HepG2 (cell line): ENCODE data around the gene CORT. TPM values are rescaled to one million over a fixed set of nuclear protein-coding genes. Genes with fewer than 3 reads are reported as not detected.

ENCODE experiments used
- FOXA1 ChIP-seq, 2 experiments: fragments of 450-650 bp in 1 of 2; sonication (generic) in 1 of 2; formaldehyde crosslinking in 1 of 2; IDR thresholded peaks; 2 replicates each; pipeline versions ENCODE4 v1.4.0 to v1.6.1; 2016 to 2020; ENCODE audit warnings: missing genetic modification reagents in 1 of 2
- NR2F2 ChIP-seq: IDR thresholded peaks from 2 replicates; pipeline ENCODE4 v1.6.1; 2012; ENCODE audit warnings: low read depth, inconsistent platforms, borderline replicate concordance
- RARA ChIP-seq: IDR thresholded peaks from 2 replicates; pipeline ENCODE4 v1.6.1; 2016; ENCODE audit warnings: missing genetic modification reagents, missing compliant biosample characterization
- ZNF292 ChIP-seq: sonication (generic); formaldehyde crosslinking; IDR thresholded peaks from 2 replicates; pipeline ENCODE4 v1.8.1; 2022; ENCODE audit warnings: mild to moderate bottlenecking, low read depth, missing genetic modification reagents, borderline replicate concordance
- ZNF501 ChIP-seq: sonication (generic); formaldehyde crosslinking; IDR thresholded peaks from 2 replicates; pipeline ENCODE4 v1.5.1; 2020; ENCODE audit warnings: mild to moderate bottlenecking, moderate library complexity, missing genetic modification reagents
- ZNF607 ChIP-seq: sonication (generic); formaldehyde crosslinking; IDR thresholded peaks from 2 replicates; pipeline ENCODE4 v1.5.1; 2020; ENCODE audit warnings: missing genetic modification reagents, mild to moderate bottlenecking, borderline replicate concordance
- polyA plus RNA-seq, 8 experiments: library from polyadenylated mRNA; depleted of rRNA in 3 of 8; stranded (reverse) in 7 of 8; unstranded in 1 of 8; fragments of >200 nt; fragmentation: Illumina TruSeq in 4 of 8; extraction: Trizol in 4 of 8; gene quantifications; 2 replicates each; pipeline versions ENCODE4 v1.2.1 to v1.2.3, GENCODE V29; 2011 to 2016; ENCODE audit warnings: low read depth in 4 of 8, missing spikeins in 1 of 8, mixed read lengths in 1 of 8; ENCODE audit not compliant: insufficient read depth in 1 of 8
- total RNA-seq, 5 experiments: library from RNA; depleted of rRNA; stranded (reverse); fragments of >200 nt; fragmentation: Illumina TruSeq; extraction: Trizol; gene quantifications; 2 replicates each; pipeline ENCODE4 v1.2.3, GENCODE V29; 2016; ENCODE audit warnings: low read depth in 1 of 5
- TF ChIP-seq, protein P1 (sequence below): IDR thresholded peaks from 2 replicates; pipeline ENCODE4 v1.6.1; 2016; ENCODE audit warnings: low read depth, missing genetic modification reagents, missing compliant biosample characterization
- TF ChIP-seq, protein P2 (sequence below): sonication (generic); formaldehyde crosslinking; IDR thresholded peaks from 2 replicates; pipeline ENCODE4 v1.8.0; 2022; ENCODE audit warnings: mild to moderate bottlenecking, missing genetic modification reagents, borderline replicate concordance
- TF ChIP-seq, protein P3 (sequence below): sonication (generic); formaldehyde crosslinking; IDR thresholded peaks from 2 replicates; pipeline ENCODE4 v1.4.0; 2020; ENCODE audit warnings: missing genetic modification reagents
- TF ChIP-seq, protein P4 (sequence below): sonication (generic); formaldehyde crosslinking; conservative IDR thresholded peaks from 2 replicates; pipeline ENCODE4 v1.4.0; 2020; ENCODE audit warnings: missing genetic modification reagents

CORT gene
- total and polyA plus RNA-seq, 2 of the 13 experiments (the other 11 are each of a cell fraction or from before 2014, with no cell fraction given): 0.11 to 0.62 TPM

DNA sequence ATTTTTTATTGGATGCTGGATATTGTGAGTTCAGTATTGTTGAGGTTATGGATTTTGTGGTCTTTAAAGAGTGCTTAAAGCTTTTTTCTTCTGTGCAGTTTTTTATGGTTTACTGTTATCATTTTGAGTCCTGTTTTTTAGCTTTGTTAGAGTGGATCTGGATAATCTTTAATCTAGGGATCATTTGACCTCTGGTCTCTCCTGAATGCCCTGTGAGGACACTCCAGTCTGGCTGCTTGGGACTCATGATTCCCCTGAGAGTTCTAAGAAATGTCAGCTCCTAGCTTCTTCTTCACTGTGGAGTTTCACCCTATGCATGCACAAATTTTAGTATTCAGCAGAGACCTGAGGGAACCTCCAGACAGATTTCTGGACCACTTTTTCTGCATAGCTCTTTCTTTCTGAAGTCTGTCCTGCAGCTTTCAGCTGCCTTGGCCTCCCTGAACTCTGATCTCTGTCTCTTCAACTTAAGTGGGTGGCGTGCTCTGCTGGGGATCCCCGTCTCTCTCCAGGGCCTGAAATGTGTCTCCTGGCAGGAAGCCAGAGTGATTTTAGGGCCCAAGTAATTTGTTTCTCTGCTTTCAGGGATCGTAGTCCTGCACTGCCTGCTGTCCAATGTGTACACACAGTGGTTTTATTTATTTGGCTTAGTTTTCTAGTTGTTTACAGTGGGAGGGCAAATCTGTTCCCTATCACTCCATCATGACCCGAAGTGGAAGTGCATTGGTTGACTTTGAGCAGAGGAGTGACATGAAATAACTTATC is 39.6 kb downstream of the CORT start (continued):
- TF ChIP-seq, protein P1, sequence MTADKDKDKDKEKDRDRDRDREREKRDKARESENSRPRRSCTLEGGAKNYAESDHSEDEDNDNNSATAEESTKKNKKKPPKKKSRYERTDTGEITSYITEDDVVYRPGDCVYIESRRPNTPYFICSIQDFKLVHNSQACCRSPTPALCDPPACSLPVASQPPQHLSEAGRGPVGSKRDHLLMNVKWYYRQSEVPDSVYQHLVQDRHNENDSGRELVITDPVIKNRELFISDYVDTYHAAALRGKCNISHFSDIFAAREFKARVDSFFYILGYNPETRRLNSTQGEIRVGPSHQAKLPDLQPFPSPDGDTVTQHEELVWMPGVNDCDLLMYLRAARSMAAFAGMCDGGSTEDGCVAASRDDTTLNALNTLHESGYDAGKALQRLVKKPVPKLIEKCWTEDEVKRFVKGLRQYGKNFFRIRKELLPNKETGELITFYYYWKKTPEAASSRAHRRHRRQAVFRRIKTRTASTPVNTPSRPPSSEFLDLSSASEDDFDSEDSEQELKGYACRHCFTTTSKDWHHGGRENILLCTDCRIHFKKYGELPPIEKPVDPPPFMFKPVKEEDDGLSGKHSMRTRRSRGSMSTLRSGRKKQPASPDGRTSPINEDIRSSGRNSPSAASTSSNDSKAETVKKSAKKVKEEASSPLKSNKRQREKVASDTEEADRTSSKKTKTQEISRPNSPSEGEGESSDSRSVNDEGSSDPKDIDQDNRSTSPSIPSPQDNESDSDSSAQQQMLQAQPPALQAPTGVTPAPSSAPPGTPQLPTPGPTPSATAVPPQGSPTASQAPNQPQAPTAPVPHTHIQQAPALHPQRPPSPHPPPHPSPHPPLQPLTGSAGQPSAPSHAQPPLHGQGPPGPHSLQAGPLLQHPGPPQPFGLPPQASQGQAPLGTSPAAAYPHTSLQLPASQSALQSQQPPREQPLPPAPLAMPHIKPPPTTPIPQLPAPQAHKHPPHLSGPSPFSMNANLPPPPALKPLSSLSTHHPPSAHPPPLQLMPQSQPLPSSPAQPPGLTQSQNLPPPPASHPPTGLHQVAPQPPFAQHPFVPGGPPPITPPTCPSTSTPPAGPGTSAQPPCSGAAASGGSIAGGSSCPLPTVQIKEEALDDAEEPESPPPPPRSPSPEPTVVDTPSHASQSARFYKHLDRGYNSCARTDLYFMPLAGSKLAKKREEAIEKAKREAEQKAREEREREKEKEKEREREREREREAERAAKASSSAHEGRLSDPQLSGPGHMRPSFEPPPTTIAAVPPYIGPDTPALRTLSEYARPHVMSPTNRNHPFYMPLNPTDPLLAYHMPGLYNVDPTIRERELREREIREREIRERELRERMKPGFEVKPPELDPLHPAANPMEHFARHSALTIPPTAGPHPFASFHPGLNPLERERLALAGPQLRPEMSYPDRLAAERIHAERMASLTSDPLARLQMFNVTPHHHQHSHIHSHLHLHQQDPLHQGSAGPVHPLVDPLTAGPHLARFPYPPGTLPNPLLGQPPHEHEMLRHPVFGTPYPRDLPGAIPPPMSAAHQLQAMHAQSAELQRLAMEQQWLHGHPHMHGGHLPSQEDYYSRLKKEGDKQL (CRISPR knock-in tag): peak; percentile 62; the same call in 1 of the 2 replicates
- TF ChIP-seq ZNF501 (CRISPR knock-in tag) (no peak), ZNF607 (CRISPR knock-in tag) (no peak), FOXA1 (IDR thresholded peaks at IDR 0.05) (no peak), FOXA1 (CRISPR knock-in tag; IDR thresholded peaks at IDR 0.05) (peak; percentile 62; the same call in 1 of the 2 replicates), NR2F2 (peak; percentile 57), RARA (CRISPR knock-in tag) (0 out of 2 replicates have a peak, but pooled peaks have one; percentile 22), ZNF292 (CRISPR knock-in tag) (no peak)
- TF ChIP-seq, protein P2, sequence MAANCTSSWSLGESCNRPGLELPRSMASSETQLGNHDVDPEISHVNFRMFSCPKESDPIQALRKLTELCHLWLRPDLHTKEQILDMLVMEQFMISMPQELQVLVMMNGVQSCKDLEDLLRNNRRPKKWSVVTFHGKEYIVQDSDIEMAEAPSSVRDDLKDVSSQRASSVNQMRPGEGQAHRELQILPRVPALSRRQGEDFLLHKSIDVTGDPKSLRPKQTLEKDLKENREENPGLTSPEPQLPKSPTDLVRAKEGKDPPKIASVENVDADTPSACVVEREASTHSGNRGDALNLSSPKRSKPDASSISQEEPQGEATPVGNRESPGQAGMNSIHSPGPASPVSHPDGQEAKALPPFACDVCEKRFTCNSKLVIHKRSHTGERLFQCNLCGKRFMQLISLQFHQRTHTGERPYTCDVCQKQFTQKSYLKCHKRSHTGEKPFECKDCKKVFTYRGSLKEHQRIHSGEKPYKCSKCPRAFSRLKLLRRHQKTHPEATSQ (CRISPR knock-in tag): no peak
- TF ChIP-seq, protein P3, sequence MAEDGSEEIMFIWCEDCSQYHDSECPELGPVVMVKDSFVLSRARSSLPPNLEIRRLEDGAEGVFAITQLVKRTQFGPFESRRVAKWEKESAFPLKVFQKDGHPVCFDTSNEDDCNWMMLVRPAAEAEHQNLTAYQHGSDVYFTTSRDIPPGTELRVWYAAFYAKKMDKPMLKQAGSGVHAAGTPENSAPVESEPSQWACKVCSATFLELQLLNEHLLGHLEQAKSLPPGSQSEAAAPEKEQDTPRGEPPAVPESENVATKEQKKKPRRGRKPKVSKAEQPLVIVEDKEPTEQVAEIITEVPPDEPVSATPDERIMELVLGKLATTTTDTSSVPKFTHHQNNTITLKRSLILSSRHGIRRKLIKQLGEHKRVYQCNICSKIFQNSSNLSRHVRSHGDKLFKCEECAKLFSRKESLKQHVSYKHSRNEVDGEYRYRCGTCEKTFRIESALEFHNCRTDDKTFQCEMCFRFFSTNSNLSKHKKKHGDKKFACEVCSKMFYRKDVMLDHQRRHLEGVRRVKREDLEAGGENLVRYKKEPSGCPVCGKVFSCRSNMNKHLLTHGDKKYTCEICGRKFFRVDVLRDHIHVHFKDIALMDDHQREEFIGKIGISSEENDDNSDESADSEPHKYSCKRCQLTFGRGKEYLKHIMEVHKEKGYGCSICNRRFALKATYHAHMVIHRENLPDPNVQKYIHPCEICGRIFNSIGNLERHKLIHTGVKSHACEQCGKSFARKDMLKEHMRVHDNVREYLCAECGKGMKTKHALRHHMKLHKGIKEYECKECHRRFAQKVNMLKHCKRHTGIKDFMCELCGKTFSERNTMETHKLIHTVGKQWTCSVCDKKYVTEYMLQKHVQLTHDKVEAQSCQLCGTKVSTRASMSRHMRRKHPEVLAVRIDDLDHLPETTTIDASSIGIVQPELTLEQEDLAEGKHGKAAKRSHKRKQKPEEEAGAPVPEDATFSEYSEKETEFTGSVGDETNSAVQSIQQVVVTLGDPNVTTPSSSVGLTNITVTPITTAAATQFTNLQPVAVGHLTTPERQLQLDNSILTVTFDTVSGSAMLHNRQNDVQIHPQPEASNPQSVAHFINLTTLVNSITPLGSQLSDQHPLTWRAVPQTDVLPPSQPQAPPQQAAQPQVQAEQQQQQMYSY (CRISPR knock-in tag): no peak
- TF ChIP-seq, protein P4, sequence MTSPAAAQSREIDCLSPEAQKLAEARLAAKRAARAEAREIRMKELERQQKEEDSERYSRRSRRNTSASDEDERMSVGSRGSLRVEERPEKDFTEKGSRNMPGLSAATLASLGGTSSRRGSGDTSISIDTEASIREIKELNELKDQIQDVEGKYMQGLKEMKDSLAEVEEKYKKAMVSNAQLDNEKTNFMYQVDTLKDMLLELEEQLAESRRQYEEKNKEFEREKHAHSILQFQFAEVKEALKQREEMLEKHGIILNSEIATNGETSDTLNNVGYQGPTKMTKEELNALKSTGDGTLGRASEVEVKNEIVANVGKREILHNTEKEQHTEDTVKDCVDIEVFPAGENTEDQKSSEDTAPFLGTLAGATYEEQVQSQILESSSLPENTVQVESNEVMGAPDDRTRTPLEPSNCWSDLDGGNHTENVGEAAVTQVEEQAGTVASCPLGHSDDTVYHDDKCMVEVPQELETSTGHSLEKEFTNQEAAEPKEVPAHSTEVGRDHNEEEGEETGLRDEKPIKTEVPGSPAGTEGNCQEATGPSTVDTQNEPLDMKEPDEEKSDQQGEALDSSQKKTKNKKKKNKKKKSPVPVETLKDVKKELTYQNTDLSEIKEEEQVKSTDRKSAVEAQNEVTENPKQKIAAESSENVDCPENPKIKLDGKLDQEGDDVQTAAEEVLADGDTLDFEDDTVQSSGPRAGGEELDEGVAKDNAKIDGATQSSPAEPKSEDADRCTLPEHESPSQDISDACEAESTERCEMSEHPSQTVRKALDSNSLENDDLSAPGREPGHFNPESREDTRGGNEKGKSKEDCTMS (CRISPR knock-in tag): no peak
